MM.1S (cell line): ENCODE data around the gene LYSET.

Experiments used
- CTCF ChIP-seq: fragments of 300-600 bp; sonication (generic); IDR thresholded peaks from 2 replicates; pipeline ENCODE4 v1.5.1; 2016; ENCODE audit warnings: antibody characterized with exemption, low read length, mixed read lengths
- EZH2phosphoT487 ChIP-seq: fragments of 300-600 bp; sonication (generic); IDR thresholded peaks from 2 replicates; pipeline ENCODE4 v1.6.1; 2018; ENCODE audit warnings: antibody characterized with exemption, low read length

- TF ChIP-seq EZH2phosphoT487, result no peak
- TF ChIP-seq CTCF, result no peak
Observed at GRCh38 chr14:93175492-93175891, 9.6 kb upstream of the LYSET start.
